T-helper 1 cell treated with Interleukin-12 subunit alpha and Interleukin-12 subunit beta and Interleukin-4 antibody, amounts not matched to agents 30 ng/mL and 1 ng/mL, for 36 hours (primary cell): ENCODE data around the gene RAB9B. TPM values are rescaled to one million over a fixed set of nuclear protein-coding genes. Genes with fewer than 3 reads are reported as not detected.

Experiments used
- intact Hi-C: fragments of 100-400 bp; cut with micrococcal nuclease; formaldehyde crosslinking; loops from one replicate; pipeline ENCODE4 v1.15.1; 2024
- total RNA-seq: library from RNA; stranded (reverse); gene quantifications from 2 replicates; pipeline ENCODE4 v1.2.3, GENCODE V29; 2022

RAB9B gene
- total RNA-seq, 1 donor from 2014 or later, result 0.64 TPM

- intact Hi-C loops, result loop anchor here (1.0 to 5.0 kb wide), 4 partner anchors 106 to 600 kb away; partner anchors contain the start of gene BEX4
Observed at GRCh38 chrX:103817101-103817500, 15.0 kb downstream of the RAB9B start.

- intact Hi-C loops, result no loop called here
Observed at GRCh38 chrX:103811858-103812257, 20.2 kb downstream of the RAB9B start.

GRCh38 chrX:103806862-103807474 lies 25.1 kb downstream of the RAB9B start:
- intact Hi-C loops, result no loop called here

DNA sequence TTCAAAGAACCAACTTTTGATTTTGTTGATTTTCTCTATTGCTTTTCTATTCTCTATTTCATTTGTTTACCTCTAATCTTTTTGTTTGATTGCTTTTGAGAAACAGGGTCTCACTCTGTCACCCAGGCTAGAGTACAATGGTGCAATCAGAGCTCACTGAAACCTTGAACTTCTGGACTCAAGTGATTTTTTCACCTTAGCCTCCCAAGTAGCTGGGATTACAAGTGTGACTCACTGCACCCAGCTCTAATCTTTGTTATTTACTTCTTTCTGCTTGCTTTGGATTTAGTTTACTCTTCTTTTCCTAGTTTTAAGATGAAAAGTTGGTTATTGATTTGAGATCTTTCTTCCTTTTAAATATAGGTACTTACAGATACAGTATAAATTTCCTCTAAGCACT lies 26.2 kb downstream of the RAB9B start:
- intact Hi-C loops, result no loop called here

GRCh38 chrX:103800318-103800717 lies 31.7 kb downstream of the RAB9B start:
- intact Hi-C loops, result no loop called here

DNA sequence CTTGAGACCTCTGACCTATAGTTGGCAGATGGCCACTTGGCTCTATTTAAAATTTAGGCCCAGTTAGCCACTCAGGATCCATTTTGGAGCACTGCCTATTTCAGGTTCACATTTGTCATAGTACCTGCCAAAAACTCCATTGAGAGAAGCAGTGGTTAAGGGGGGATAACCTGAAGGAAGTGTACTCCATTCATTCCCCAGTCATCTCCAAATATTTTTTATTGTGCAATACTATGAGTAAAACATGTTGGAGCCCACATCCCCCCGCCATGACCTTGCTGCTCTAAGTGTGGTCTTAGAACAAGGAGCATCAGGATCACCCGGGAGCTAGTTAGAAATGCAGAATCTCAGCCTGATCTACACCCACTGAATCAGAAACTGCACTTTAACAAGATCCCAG lies 34.4 kb downstream of the RAB9B start:
- intact Hi-C loops, result no loop called here

- intact Hi-C loops, result no loop called here
Observed at GRCh38 chrX:103794119-103794518, 37.9 kb downstream of the RAB9B start.

DNA sequence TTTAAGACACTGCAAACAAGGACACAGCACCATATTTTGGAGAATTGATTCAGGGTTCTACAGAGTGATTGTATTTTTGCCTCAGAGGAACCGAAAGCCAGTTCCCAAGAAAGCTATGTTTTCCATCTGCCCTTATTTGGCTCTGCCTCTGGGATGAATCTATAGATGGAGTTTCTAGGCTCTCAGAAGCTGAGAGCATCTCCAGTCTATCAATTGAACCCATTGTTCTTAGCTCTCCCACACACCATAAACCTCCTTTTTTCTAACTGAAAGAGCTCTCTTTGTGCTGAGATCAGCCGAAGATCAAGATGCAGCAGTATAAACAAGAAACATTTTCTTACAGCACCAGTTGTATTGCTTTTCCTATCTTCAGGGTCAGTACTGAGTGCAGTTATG lies 38.5 kb downstream of the RAB9B start:
- intact Hi-C loops, result no loop called here

DNA sequence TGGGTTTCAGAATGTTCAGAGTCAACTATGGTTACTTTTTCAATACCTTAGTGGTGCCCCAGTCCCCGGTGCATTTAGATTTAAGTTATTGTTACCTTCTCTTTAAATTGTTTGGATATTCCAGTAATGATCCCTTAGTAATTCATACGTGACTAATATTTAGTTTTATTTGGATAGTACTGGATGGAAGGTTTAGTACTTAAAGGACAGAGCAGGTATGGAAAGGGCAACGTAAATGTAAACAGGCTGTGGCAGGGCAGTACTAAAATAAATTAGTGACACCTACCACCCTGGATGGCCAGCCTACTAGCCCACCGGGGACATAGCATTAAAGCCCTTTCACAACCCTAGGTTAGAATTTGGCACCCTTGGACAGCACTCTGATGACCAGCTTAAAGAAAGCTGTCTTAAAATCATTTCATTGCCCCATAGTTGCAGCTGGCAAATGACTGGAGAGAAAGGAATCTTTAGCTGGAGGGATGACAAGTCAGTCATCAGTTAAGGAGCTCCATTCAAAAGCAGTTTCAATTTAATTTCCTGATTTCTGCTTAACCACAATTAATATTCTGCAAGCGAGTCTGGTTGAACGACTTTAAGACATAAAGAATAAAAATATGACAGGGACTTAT lies 39.0 kb downstream of the RAB9B start:
- intact Hi-C loops, result no loop called here

- intact Hi-C loops, result no loop called here
Observed at GRCh38 chrX:103791826-103792485, 40.1 kb downstream of the RAB9B start.

GRCh38 chrX:103791228-103791627 lies 40.8 kb downstream of the RAB9B start:
- intact Hi-C loops, result no loop called here

- intact Hi-C loops, result no loop called here
Observed at GRCh38 chrX:103789004-103789403, 43.1 kb downstream of the RAB9B start.

GRCh38 chrX:103783971-103784370 lies 48.1 kb downstream of the RAB9B start:
- intact Hi-C loops, result no loop called here

DNA sequence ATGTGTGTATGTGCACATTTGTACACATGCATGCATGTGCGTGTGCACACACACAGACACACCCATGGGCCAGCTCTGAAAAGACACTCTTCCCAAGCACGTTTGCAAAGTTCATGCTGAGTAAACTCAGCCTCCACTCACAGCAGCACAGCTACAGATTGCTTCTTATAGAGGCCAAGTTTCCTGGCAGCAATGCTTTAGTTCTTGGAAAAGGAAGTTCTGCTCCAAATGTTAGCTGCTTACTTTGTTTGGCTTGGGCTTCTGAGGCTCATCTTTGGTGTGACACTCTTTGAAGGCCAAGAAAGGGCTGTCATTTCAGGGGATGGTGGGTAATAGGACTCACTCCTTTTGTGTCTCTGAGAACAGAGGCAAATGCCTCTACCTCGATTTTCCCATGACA lies 48.9 kb downstream of the RAB9B start:
- intact Hi-C loops, result no loop called here

DNA sequence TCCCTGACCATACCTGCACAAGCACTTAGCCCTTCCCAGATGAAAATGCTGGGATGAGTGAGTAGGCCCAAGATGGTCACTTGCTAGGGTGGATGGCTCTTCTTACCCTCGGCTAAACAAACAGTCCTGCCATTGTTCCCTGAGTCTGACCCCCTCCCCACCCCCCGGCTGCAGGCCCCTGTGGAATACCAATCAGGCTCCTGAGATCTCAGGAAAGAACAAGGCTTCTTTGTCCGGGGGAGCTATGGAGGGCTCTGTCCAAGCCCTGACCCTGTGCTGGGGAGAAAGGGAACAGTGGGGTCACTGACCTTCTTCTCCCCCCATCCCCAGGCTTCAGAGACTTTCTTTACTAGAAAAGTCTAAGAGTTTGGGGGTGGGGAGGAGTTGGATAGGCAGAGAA lies 49.4 kb downstream of the RAB9B start:
- intact Hi-C loops, result no loop called here

- intact Hi-C loops, result no loop called here
Observed at GRCh38 chrX:103781706-103782105, 50.4 kb downstream of the RAB9B start.

GRCh38 chrX:103781062-103781402 lies 51.0 kb downstream of the RAB9B start:
- intact Hi-C loops, result no loop called here

- intact Hi-C loops, result no loop called here
Observed at GRCh38 chrX:103780336-103781061, 51.6 kb downstream of the RAB9B start.

DNA sequence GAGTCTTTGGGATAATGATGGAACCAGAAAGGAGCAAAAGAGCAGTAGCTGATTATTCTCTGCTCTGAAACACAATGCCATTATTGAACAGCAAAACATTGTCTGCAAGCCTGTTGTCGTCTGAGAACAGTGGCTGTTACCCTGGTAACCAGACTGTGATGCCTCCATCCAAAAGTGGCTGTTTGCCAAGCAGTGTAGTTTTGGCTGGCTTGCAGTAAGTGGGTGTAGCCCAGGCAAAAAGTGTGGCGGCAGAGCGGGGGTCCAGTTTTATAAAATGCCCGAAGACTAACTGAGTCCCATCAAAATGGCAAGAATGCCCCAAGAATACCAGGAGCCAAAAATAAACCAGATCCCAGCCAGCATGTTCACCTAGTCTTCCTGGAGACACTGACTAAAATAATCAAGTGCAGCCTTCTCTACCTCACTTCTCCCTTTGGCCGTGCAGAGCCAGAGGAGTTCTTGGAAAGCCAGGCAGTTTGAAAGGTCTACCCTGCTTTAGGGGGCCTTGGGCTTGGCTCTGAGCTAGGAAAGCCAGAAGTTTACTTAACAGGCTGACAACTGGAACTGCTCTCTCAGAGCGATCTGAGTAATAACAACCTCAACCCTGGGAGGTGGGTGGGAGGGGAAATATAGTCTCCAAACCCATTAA lies 52.8 kb downstream of the RAB9B start:
- intact Hi-C loops, result no loop called here

- intact Hi-C loops, result no loop called here
Observed at GRCh38 chrX:103776546-103776945, 55.5 kb downstream of the RAB9B start, which contains the start of gene PLP1. PLP1 (plus strand) TSS chrX:103776840; CDS start chrX:103776996, 156 bp downstream.

DNA sequence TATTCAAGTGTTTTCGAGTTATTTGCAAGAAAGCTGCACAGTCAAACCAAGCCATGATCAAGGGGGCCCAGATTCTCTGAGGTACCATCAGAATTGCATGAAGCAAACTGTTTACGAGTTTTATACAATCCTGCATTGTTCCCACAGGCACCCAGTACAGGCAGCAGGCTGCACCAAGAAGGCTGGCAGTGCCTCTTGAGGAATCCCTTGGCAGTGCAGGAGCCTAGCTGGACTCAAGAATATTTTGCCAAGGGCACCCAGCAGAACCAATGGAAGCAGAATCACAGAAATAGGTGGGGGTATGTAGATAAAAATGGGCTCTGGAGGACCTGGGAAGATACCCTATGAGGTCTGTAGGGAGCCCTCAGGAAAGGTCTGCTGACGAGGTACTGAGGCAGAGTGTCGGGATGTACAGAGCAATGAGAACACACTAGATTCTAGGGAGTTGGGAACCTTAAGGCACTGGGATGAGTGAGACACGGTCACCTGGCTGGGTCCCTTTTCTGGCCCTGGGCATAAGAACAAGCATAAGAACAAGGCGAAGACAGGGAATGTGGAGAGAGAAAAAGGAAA lies 57.9 kb downstream of the RAB9B start:
- intact Hi-C loops, result loop anchor here (5.0 kb wide), 1 partner anchor 242 kb away; no protein-coding TSS in a partner anchor
